Large intestine (tissue), 3 donors: ENCODE results near the gene CRB2. TPM values are rescaled to one million over a fixed set of nuclear protein-coding genes. Genes with fewer than 3 reads are reported as not detected.
A peak's percentile ranks its signal among the peaks of the same experiment; 100 is the strongest.
"Not testable (repeated sequence)": the region's sequence is repeated elsewhere in the genome, so short reads cannot be mapped to it uniquely, and the experiment has no call there.

ENCODE experiments used
- DNase-seq, 2 donors: peaks; one replicate each; pipeline versions ENCODE4 v3.0.0 to v3.0.0-alpha.2; 2013
- H3K27ac ChIP-seq: one replicate; pipeline ENCODE4 v1.5.1; 2013; ENCODE audit warnings: low read length
- H3K27me3 ChIP-seq: 2 replicates; pipeline ENCODE4 v1.6.1; 2013; ENCODE audit warnings: low read length; ENCODE audit not compliant: control insufficient read depth, insufficient read depth
- H3K36me3 ChIP-seq: 2 replicates; pipeline ENCODE4 v1.6.1; 2013; ENCODE audit warnings: low read length; ENCODE audit not compliant: control insufficient read depth, insufficient read depth
- H3K4me1 ChIP-seq: one replicate; pipeline ENCODE4 v1.6.1; 2013; ENCODE audit warnings: low read length; ENCODE audit not compliant: control insufficient read depth, insufficient read depth
- H3K4me3 ChIP-seq: one replicate; pipeline ENCODE4 v1.5.1; 2013; ENCODE audit warnings: low read length
- H3K9me3 ChIP-seq: one replicate; pipeline ENCODE4 v1.6.1; 2013; ENCODE audit warnings: mild to moderate bottlenecking, low read depth, low read length, moderate library complexity; ENCODE audit not compliant: control insufficient read depth
- WGBS: methylation state at CpG from one replicate; pipeline ENCODE4 v1.1.5; 2013; ENCODE audit warnings: low lambda C conversion rate; ENCODE audit not compliant: insufficient coverage; 5-methylcytosine and 5-hydroxymethylcytosine counted together
- polyA plus RNA-seq: library from polyadenylated mRNA; unstranded; fragments of 120-200 nt; gene quantifications from one replicate; pipeline ENCODE4 v1.2.1, GENCODE V29; 2013

The CRB2 gene
- polyA plus RNA-seq, 1 donor: 2.3 TPM

GRCh38 chr9:123329329-123329955 is 26.6 kb upstream of the CRB2 start:
- WGBS: no CpG with 5 or more reads among the region's 6 CpGs
- peak in 1 of 2 donors; percentile 57 for DNase-seq
- Histone ChIP-seq H3K4me1 (no peaks in the 10 kb centered on the region), H3K27ac (no peak overlapping the region), H3K4me3 (no peak overlapping the region), H3K9me3 (no peaks in the 10 kb centered on the region), H3K27me3 (no peaks in the 10 kb centered on the region), H3K36me3 (no peaks in the 10 kb centered on the region)

- Histone ChIP-seq H3K36me3 (no peaks in the 10 kb centered on the region), H3K4me3 (no peak overlapping the region), H3K27me3 (no peaks in the 10 kb centered on the region), H3K9me3 (no peaks in the 10 kb centered on the region), H3K4me1 (peaks cover 16% of the 10 kb centered on the region), H3K27ac (no peak overlapping the region)
- WGBS: 60% methylated on average over 2 of the region's 15 CpGs
- no peak for DNase-seq
Observed at GRCh38 chr9:123331346-123332060, 24.5 kb upstream of the CRB2 start.

- not testable (repeated sequence) for DNase-seq, H3K27me3 ChIP-seq, H3K36me3 ChIP-seq, H3K27ac ChIP-seq, H3K9me3 ChIP-seq, H3K4me3 ChIP-seq
- WGBS: 92% methylated on average over 2 of the region's 8 CpGs
- peaks cover 21% of the 10 kb centered on the region for H3K4me1 ChIP-seq
Observed at GRCh38 chr9:123333058-123333669, 22.8 kb upstream of the CRB2 start.

- Histone ChIP-seq H3K4me3 (no peak overlapping the region), H3K4me1 (peaks cover 21% of the 10 kb centered on the region), H3K36me3 (no peaks in the 10 kb centered on the region), H3K27ac (no peak overlapping the region), H3K9me3 (no peaks in the 10 kb centered on the region), H3K27me3 (peaks cover 4% of the 10 kb centered on the region)
- DNase-seq: no peak
- WGBS: no CpG with 5 or more reads among the region's 3 CpGs
Observed at GRCh38 chr9:123334639-123335038, 21.4 kb upstream of the CRB2 start.

- peak overlapping the region; percentile 78 for H3K27ac ChIP-seq
Observed at GRCh38 chr9:123335193-123335985, 20.6 kb upstream of the CRB2 start.

GRCh38 chr9:123335986-123336329 is 20.0 kb upstream of the CRB2 start:
- DNase-seq: no peak
- WGBS: 45% methylated on average over 2 of the region's 6 CpGs
- Histone ChIP-seq H3K9me3 (no peaks in the 10 kb centered on the region), H3K4me3 (no peak overlapping the region), H3K27me3 (peaks cover 4% of the 10 kb centered on the region), H3K27ac (peak overlapping the region; percentile 78), H3K36me3 (no peaks in the 10 kb centered on the region), H3K4me1 (peaks cover 21% of the 10 kb centered on the region)

More at GRCh38 chr9:123335193-123335985, 20.6 kb upstream of the CRB2 start:
- WGBS: no CpG with 5 or more reads among the region's 9 CpGs
- Histone ChIP-seq H3K36me3 (no peaks in the 10 kb centered on the region), H3K4me1 (peaks cover 21% of the 10 kb centered on the region), H3K4me3 (no peak overlapping the region), H3K9me3 (no peaks in the 10 kb centered on the region), H3K27me3 (peaks cover 4% of the 10 kb centered on the region)
- peak; percentile 66 to 76 for DNase-seq

- no CpG with 5 or more reads among the region's 3 CpGs for WGBS
- no peak overlapping the region for H3K4me3 ChIP-seq
- H3K36me3 ChIP-seq: no peaks in the 10 kb centered on the region
- H3K27me3 ChIP-seq: peaks cover 4% of the 10 kb centered on the region
- DNase-seq: no peak
- H3K9me3 ChIP-seq: no peaks in the 10 kb centered on the region
- peaks cover 21% of the 10 kb centered on the region for H3K4me1 ChIP-seq
- H3K27ac ChIP-seq: peak overlapping the region; percentile 78
Observed at GRCh38 chr9:123336449-123336848, 19.5 kb upstream of the CRB2 start.

- H3K9me3 ChIP-seq: no peaks in the 10 kb centered on the region
- no peak overlapping the region for H3K27ac ChIP-seq
- peaks cover 4% of the 10 kb centered on the region for H3K27me3 ChIP-seq
Observed at GRCh38 chr9:123336959-123337358, 19.0 kb upstream of the CRB2 start.

GRCh38 chr9:123337971-123338370 is 18.0 kb upstream of the CRB2 start:
- H3K27me3 ChIP-seq: peaks cover 6% of the 10 kb centered on the region
- no peaks in the 10 kb centered on the region for H3K36me3 ChIP-seq
- DNase-seq: no peak
- H3K27ac ChIP-seq: no peak overlapping the region
- no peak overlapping the region for H3K4me3 ChIP-seq
- no CpG with 5 or more reads among the region's 4 CpGs for WGBS
- H3K9me3 ChIP-seq: no peaks in the 10 kb centered on the region
- H3K4me1 ChIP-seq: peaks cover 21% of the 10 kb centered on the region

More at GRCh38 chr9:123336959-123337358, 19.0 kb upstream of the CRB2 start:
- H3K4me1 ChIP-seq: peaks cover 21% of the 10 kb centered on the region
- H3K4me3 ChIP-seq: no peak overlapping the region
- DNase-seq: no peak
- H3K36me3 ChIP-seq: no peaks in the 10 kb centered on the region
